ENCODE data around the gene GPC3.

Gene GPC3

DNA sequence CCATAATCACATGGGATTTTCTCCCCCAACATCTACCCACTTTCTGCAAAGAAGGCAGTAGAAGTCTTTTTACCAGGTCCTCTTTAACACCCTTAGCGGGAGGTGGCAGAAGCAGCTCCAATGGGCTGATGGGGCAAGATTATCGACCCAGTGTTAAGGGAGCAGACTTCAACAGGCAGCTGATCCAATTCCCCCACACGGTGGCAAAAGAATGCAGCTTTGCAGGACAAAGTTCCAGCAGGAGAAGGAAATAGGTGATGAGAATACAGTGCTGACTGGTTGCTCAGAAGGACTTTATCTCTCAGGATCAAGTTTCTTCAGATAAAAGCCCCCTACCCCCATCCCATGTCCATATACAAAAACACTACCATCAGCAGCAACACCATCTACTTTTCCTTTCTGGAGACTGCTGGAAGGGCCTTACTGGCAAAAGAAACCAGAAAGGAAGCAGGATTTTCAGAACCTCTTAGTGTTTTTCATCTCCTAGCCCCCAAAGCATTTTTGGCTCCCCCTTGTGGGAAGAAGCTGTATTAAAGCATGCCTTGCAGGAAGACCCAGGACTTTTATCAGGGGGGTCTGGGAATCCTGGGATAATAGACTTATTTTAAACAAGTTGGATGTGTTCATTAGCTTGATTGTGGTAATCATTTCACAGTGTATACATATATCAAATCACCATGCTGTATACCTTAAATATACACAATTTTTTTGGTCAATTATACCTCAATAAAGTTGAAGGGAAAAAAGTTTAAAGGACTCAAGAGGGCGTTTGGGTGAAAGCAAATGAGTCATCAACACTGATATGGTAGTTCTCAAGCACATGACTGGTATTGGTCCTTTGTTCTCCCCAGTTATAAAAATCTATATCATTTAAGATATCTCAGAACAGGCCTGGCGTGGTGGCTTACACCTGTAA lies 146.4 kb downstream of the GPC3 start:
- Histone ChIP-seq H3K27me3 (replicated peaks in 2 of 5; ENCODE audit: control insufficient read depth in 4 of 5, insufficient read depth in 5 of 5, low read length in 4 of 5) (peaks cover 0 to 5% (median 0%) of the 10 kb centered on the region in 5 experiments), H3K36me3 (ENCODE audit: control insufficient read depth in 4 of 4, insufficient read depth in 4 of 4, low read length in 3 of 4) (no peaks in the 10 kb centered on the region), H3K4me3 (ENCODE audit: control insufficient read depth in 1 of 7, extremely low read depth in 1 of 7, insufficient read depth in 4 of 7, low read depth in 2 of 7, low read length in 6 of 7) (no peak overlapping the region), H3K9me3 (ENCODE audit: control extremely low read depth in 1 of 5, control insufficient read depth in 4 of 5, insufficient read depth in 2 of 5, low read depth in 1 of 5, low read length in 4 of 5) (no peaks in the 10 kb centered on the region), H3K27ac (ENCODE audit: insufficient read depth in 1 of 2, low read depth in 1 of 2, low read length in 2 of 2, poor library complexity in 1 of 2, severe bottlenecking in 2 of 2) (no peak overlapping the region), H3K4me1 (ENCODE audit: control extremely low read depth in 1 of 4, control insufficient read depth in 4 of 4, insufficient read depth in 4 of 4, low read length in 3 of 4) (no peaks in the 10 kb centered on the region)
- ChIA-PET CTCF (interaction anchor here (0.9 to 1.1 kb wide), 3 partner anchors 13 to 47 kb away, joined by 3 read pairs; no protein-coding TSS in a partner anchor), POLR2A (no interaction called here)
- DNase-seq = peak; percentile 21 to 52 (median 31)
- WGBS (ENCODE audit: insufficient coverage) = 86% methylated on average over 3 of the region's 5 CpGs

DNA sequence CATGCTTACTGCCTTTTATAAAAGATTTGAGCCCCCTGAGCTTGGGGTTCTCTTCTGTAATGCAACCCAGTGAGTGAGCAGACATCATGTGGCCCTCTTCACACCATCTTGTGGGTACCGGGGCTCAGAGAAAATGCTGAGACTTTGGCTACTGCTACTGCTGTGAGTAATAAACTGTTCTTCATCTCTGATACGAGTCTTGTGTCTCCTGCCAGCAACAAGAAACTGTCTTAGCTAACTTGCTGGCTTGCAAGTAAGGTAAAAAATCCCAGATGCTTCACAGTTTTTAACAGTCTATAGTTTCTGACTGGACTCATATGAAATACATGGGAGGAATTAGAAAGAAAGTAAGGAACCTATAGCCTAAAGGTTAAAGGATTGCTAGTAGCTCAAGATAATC lies 148.3 kb downstream of the GPC3 start:
- ChIA-PET POLR2A (no interaction called here), CTCF (interaction anchor here (0.7 kb wide), 1 partner anchor 45 kb away, joined by 3 read pairs; no protein-coding TSS in a partner anchor)
- Histone ChIP-seq H3K27ac (ENCODE audit: insufficient read depth in 1 of 2, low read depth in 1 of 2, low read length in 2 of 2, poor library complexity in 1 of 2, severe bottlenecking in 2 of 2) (no peak overlapping the region), H3K4me1 (ENCODE audit: control extremely low read depth in 1 of 4, control insufficient read depth in 4 of 4, insufficient read depth in 4 of 4, low read length in 3 of 4) (no peaks in the 10 kb centered on the region), H3K27me3 (replicated peaks in 2 of 5; ENCODE audit: control insufficient read depth in 4 of 5, insufficient read depth in 5 of 5, low read length in 4 of 5) (peaks cover 0 to 5% (median 0%) of the 10 kb centered on the region in 5 experiments), H3K36me3 (ENCODE audit: control insufficient read depth in 4 of 4, insufficient read depth in 4 of 4, low read length in 3 of 4) (no peaks in the 10 kb centered on the region), H3K9me3 (ENCODE audit: control extremely low read depth in 1 of 5, control insufficient read depth in 4 of 5, insufficient read depth in 2 of 5, low read depth in 1 of 5, low read length in 4 of 5) (no peaks in the 10 kb centered on the region), H3K4me3 (ENCODE audit: control insufficient read depth in 1 of 7, extremely low read depth in 1 of 7, insufficient read depth in 4 of 7, low read depth in 2 of 7, low read length in 6 of 7) (no peak overlapping the region)
- WGBS (ENCODE audit: insufficient coverage) = 100% methylated on average over 1 of the region's 2 CpGs
- DNase-seq = no peak

DNA sequence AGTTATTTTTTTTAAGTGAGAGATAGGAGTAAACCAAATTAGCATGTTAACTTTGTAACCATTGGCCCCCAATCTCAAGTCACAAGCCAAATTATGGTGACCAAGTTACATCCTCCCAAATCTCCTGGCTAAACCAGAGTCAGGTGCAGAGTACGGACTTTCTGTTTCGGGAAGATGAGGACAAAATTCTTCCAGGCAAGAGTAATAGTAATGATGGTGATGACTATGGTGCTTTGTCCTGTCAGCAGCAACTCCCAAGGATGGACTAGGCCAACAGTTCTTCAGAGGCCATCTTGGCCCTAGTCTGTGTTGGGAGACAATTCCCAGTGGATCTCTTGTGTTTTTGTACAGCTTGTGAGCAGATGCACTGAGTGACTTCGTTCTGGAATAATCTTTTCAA lies 148.8 kb downstream of the GPC3 start:
- Histone ChIP-seq H3K27me3 (replicated peaks in 2 of 5; ENCODE audit: control insufficient read depth in 4 of 5, insufficient read depth in 5 of 5, low read length in 4 of 5) (peaks cover 0 to 5% (median 0%) of the 10 kb centered on the region in 5 experiments), H3K4me1 (ENCODE audit: control extremely low read depth in 1 of 4, control insufficient read depth in 4 of 4, insufficient read depth in 4 of 4, low read length in 3 of 4) (no peaks in the 10 kb centered on the region), H3K4me3 (ENCODE audit: control insufficient read depth in 1 of 7, extremely low read depth in 1 of 7, insufficient read depth in 4 of 7, low read depth in 2 of 7, low read length in 6 of 7) (no peak overlapping the region), H3K36me3 (ENCODE audit: control insufficient read depth in 4 of 4, insufficient read depth in 4 of 4, low read length in 3 of 4) (no peaks in the 10 kb centered on the region), H3K9me3 (ENCODE audit: control extremely low read depth in 1 of 5, control insufficient read depth in 4 of 5, insufficient read depth in 2 of 5, low read depth in 1 of 5, low read length in 4 of 5) (no peaks in the 10 kb centered on the region), H3K27ac (ENCODE audit: insufficient read depth in 1 of 2, low read depth in 1 of 2, low read length in 2 of 2, poor library complexity in 1 of 2, severe bottlenecking in 2 of 2) (no peak overlapping the region)
- CTCF ChIA-PET = interaction anchor here (1.1 kb wide), 1 partner anchor 10 kb away, joined by 3 read pairs; no protein-coding TSS in a partner anchor
- DNase-seq = no peak
- POLR2A ChIA-PET = no interaction called here
- 73% methylated on average over 3 of the region's 3 CpGs for WGBS (ENCODE audit: insufficient coverage)

DNA sequence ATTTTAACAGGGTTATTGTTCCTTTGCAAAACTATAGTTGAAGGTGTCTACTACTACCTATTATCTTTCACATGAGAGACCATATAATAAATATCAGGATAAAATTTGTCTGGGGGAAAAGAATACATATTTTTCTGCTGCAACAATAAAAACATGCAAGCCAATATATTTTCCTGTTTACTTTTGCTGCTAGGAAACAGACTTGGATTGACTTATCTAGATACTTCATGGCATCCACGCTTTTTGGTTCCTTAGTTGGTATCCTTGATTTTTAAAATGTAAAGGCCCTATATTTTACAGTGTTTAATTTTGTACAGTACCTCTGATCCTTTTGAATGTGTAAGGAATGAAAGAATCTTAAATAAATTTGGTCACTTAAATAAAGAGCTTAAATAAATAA lies 150.6 kb downstream of the GPC3 start:
- Histone ChIP-seq H3K4me1 (ENCODE audit: control extremely low read depth in 1 of 4, control insufficient read depth in 4 of 4, insufficient read depth in 4 of 4, low read length in 3 of 4) (no peaks in the 10 kb centered on the region), H3K27me3 (replicated peaks in 2 of 5; ENCODE audit: control insufficient read depth in 4 of 5, insufficient read depth in 5 of 5, low read length in 4 of 5) (peaks cover 0 to 5% (median 0%) of the 10 kb centered on the region in 5 experiments), H3K9me3 (ENCODE audit: control extremely low read depth in 1 of 5, control insufficient read depth in 4 of 5, insufficient read depth in 2 of 5, low read depth in 1 of 5, low read length in 4 of 5) (no peaks in the 10 kb centered on the region), H3K27ac (ENCODE audit: insufficient read depth in 1 of 2, low read depth in 1 of 2, low read length in 2 of 2, poor library complexity in 1 of 2, severe bottlenecking in 2 of 2) (no peak overlapping the region), H3K36me3 (ENCODE audit: control insufficient read depth in 4 of 4, insufficient read depth in 4 of 4, low read length in 3 of 4) (no peaks in the 10 kb centered on the region), H3K4me3 (ENCODE audit: control insufficient read depth in 1 of 7, extremely low read depth in 1 of 7, insufficient read depth in 4 of 7, low read depth in 2 of 7, low read length in 6 of 7) (no peak overlapping the region)
- WGBS (ENCODE audit: insufficient coverage) = no CpG with 5 or more reads among the region's 1 CpG
- CTCF ChIA-PET = no interaction called here
- POLR2A ChIA-PET = no interaction called here
- no peak for DNase-seq

DNA sequence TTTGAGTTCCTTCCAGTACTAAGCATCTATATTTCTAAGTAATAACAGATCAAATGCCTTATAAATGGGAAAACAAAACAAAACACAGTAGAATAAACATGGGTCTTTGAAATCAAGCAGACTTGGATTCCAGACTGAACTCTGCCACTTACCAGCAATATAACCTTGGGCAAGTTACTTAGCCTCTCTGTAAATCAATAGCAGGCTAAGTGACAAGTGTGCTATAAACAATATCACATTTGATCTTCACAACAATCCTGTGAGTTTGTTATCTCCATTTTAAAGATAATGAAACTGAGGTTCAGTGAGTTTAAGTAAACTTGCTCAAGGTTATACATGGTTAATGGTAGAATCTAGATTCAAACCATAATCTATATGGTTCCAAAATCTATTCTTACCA lies 165.8 kb downstream of the GPC3 start:
- Histone ChIP-seq H3K27me3 (replicated peaks in 2 of 5; ENCODE audit: control insufficient read depth in 4 of 5, insufficient read depth in 5 of 5, low read length in 4 of 5) (peaks cover 0 to 3% (median 0%) of the 10 kb centered on the region in 5 experiments), H3K36me3 (ENCODE audit: control insufficient read depth in 4 of 4, insufficient read depth in 4 of 4, low read length in 3 of 4) (no peaks in the 10 kb centered on the region), H3K4me1 (ENCODE audit: control extremely low read depth in 1 of 4, control insufficient read depth in 4 of 4, insufficient read depth in 4 of 4, low read length in 3 of 4) (no peaks in the 10 kb centered on the region), H3K4me3 (ENCODE audit: control insufficient read depth in 1 of 7, extremely low read depth in 1 of 7, insufficient read depth in 4 of 7, low read depth in 2 of 7, low read length in 6 of 7) (no peak overlapping the region), H3K27ac (ENCODE audit: insufficient read depth in 1 of 2, low read depth in 1 of 2, low read length in 2 of 2, poor library complexity in 1 of 2, severe bottlenecking in 2 of 2) (no peak overlapping the region), H3K9me3 (ENCODE audit: control extremely low read depth in 1 of 5, control insufficient read depth in 4 of 5, insufficient read depth in 2 of 5, low read depth in 1 of 5, low read length in 4 of 5) (no peaks in the 10 kb centered on the region)
- CTCF ChIA-PET = no interaction called here
- DNase-seq = no peak
- POLR2A ChIA-PET = no interaction called here

DNA sequence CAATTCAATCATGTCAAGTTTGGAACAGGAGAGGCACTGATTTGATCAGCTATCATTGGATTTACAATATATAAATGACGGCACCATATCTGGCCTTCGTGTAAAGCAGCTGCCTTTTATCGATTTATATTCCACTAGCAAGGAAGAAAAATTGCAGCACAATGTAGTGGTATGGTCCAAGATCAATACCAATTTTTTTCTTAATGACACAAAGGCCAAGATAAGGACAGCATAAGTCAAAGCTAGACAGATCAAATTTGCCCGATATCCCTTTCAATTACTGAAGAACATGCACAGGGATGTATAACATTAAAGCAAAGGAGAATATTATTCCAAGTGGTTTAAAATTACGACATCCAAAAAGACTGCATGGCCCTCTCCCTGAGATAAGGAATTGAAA lies 167.4 kb downstream of the GPC3 start:
- Histone ChIP-seq H3K9me3 (ENCODE audit: control extremely low read depth in 1 of 5, control insufficient read depth in 4 of 5, insufficient read depth in 2 of 5, low read depth in 1 of 5, low read length in 4 of 5) (no peaks in the 10 kb centered on the region), H3K4me1 (ENCODE audit: control extremely low read depth in 1 of 4, control insufficient read depth in 4 of 4, insufficient read depth in 4 of 4, low read length in 3 of 4) (no peaks in the 10 kb centered on the region), H3K4me3 (ENCODE audit: control insufficient read depth in 1 of 7, extremely low read depth in 1 of 7, insufficient read depth in 4 of 7, low read depth in 2 of 7, low read length in 6 of 7) (no peak overlapping the region), H3K27ac (ENCODE audit: insufficient read depth in 1 of 2, low read depth in 1 of 2, low read length in 2 of 2, poor library complexity in 1 of 2, severe bottlenecking in 2 of 2) (no peak overlapping the region), H3K27me3 (replicated peaks in 2 of 5; ENCODE audit: control insufficient read depth in 4 of 5, insufficient read depth in 5 of 5, low read length in 4 of 5) (peaks cover 0 to 3% (median 0%) of the 10 kb centered on the region in 5 experiments), H3K36me3 (ENCODE audit: control insufficient read depth in 4 of 4, insufficient read depth in 4 of 4, low read length in 3 of 4) (no peaks in the 10 kb centered on the region)
- WGBS (ENCODE audit: insufficient coverage) = no CpG with 5 or more reads among the region's 5 CpGs
- POLR2A ChIA-PET = no interaction called here
- CTCF ChIA-PET = interaction anchor here (1.1 kb wide), 1 partner anchor 21 kb away, joined by 3 read pairs; no protein-coding TSS in a partner anchor
- no peak for DNase-seq

DNA sequence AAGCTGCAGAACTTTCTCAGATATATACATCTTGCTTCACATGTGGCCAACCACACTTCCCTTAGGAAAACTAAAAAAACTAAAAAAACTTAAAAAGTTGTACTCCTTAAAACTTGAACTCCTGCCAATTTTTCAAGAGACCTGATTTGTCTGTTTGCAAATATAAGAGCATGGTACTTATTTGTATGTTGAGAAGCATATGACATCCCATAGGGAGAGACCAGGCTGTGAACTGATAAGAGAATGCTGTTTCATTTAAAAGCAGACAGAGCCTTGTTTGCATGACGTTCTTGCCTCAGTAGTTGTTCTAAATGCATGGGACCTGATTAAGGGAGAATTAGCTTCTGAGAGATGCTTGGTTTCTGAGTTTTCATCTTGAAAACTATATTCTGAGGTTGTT lies 169.9 kb downstream of the GPC3 start:
- H3K4me1 ChIP-seq (ENCODE audit: control extremely low read depth in 1 of 4, control insufficient read depth in 4 of 4, insufficient read depth in 4 of 4, low read length in 3 of 4) = no peaks in the 10 kb centered on the region
- H3K27ac ChIP-seq (ENCODE audit: insufficient read depth in 1 of 2, low read depth in 1 of 2, low read length in 2 of 2, poor library complexity in 1 of 2, severe bottlenecking in 2 of 2) = no peak overlapping the region
- CTCF ChIA-PET = interaction anchor here (0.9 kb wide), 1 partner anchor 23 kb away, joined by 4 read pairs; no protein-coding TSS in a partner anchor
- DNase-seq = no peak
- no peak overlapping the region for H3K4me3 ChIP-seq (ENCODE audit: control insufficient read depth in 1 of 7, extremely low read depth in 1 of 7, insufficient read depth in 4 of 7, low read depth in 2 of 7, low read length in 6 of 7)
- POLR2A ChIA-PET = no interaction called here
- no peaks in the 10 kb centered on the region for H3K9me3 ChIP-seq (ENCODE audit: control extremely low read depth in 1 of 5, control insufficient read depth in 4 of 5, insufficient read depth in 2 of 5, low read depth in 1 of 5, low read length in 4 of 5)
- H3K36me3 ChIP-seq (ENCODE audit: control insufficient read depth in 4 of 4, insufficient read depth in 4 of 4, low read length in 3 of 4) = no peaks in the 10 kb centered on the region
- 43% methylated on average over 1 of the region's 1 CpG for WGBS (ENCODE audit: insufficient coverage)
- H3K27me3 ChIP-seq (replicated peaks in 2 of 5; ENCODE audit: control insufficient read depth in 4 of 5, insufficient read depth in 5 of 5, low read length in 4 of 5) = peaks cover 0 to 3% (median 0%) of the 10 kb centered on the region in 5 experiments

All from common myeloid progenitor, CD34-positive (primary cell).